Fibroblast of the conjunctiva (primary cell): Measurements from ENCODE around the gene SATB2.

Source experiments
- DNase-seq: peaks from one replicate; pipeline ENCODE4 v3.0.0-alpha.2; 2010; ENCODE audit warnings: low read depth

Gene SATB2

DNA sequence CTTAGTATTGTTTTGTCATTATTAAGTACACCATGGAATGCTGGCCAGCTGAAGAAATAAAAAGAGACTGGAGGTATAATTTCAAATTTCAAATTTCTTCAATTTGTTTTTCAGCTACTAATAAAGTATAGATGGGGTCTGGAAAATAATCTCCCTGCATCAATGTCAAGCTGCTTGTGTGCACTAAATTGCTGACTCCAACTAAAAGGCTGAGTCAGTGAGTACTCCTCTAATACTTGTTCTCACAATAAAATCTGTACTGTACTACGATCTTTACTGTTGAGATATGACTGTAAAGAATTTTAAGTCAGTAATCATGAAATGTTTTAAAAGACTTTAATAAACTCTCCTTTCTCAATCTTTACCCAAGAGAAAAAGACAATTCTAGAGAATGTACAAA is 131.9 kb downstream of the SATB2 start:
- no peak for DNase-seq

DNA sequence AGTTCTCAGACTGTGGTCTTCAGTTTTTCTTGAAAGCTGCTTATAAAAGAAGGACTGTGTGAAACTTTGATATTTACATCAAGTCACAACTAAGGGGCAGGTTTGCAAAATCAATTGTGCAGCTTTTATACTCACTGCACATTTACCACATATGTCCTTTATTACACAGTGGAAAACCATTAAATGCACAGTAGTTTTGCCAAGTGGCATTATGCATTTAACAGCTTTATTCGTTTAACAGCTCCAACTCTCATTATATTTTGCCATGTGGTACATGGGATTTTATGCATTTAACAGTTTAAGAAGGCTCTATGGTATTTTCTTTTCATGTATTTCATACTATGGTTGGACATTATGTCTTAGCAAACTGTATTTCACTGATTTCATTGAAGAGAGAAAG is 135.6 kb downstream of the SATB2 start:
- no peak for DNase-seq

DNA sequence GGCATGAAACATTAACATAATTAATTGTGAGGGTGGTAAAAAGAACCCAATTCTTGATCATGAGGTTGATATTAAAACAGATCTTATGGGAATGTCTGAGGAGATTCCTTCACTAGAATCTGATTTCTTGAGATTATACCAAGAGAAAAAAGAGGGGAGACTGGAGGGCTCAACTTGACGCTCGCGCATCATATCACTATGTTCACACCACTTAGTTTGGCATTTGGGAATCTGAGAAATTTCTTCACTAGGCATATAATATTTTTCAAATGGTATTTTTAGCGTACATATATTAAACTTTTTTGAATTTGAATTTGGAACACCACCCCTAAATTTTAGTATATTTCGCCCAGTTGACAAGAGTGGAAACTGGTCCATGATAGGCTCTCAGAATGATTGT is 140.1 kb downstream of the SATB2 start:
- no peak for DNase-seq

DNA sequence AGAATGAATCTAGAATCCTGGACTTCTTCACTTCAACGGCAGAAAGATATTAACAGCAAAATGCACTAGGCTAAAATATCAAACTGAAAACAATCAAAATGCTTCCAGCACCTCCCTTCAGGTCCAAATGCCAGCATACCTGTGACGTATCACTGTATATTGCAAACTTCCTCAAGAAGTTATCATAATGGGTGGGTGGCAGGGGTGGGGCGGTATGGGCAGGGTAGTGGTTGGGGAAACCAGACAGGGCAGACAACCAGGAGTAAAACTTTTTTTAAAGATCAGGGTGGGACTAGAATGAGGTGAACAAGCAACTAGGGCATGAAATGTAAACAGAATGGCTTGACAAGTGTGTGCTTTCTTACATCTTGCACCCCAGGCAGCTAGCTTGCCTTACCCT is 140.9 kb downstream of the SATB2 start:
- DNase-seq: no peak

DNA sequence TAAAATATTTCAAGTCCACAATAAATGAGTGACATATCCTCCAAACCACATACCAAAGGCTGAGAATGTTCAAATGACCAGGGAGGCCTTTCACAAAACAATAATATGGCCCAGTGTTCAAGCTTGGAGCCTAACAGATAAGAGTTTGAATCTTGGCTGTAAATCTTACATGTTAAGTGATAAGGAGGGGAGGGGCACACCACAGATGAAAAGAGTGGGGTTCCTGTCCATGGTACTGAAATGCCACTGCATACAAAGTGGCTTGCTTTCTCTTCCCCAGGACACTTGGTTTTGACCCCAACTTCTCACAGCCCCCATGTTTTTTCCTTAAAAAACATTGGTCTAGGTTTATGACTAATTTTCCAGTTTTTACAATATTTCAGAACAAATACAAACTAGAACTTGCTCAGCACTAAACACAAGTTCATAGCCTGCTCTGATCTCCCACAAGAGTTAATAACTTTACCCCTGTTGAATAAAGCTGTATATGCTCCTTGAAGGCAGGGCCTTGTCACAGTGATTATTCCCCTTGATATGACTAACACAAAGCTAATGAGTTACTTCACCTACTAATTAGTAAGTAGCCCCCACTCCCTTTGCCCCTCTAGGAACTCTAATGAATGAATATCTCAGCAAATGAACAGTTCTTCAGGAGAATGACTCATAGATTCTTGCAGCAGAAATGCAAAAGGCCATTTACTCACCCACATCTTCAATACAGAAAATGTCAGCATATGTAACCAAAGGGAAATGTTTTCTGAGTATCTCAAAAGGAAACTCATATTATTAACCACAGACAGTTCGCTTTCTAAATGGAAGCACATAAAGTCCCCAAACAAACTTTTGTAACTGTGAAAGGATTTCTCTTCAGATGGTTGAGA is 142.2 kb downstream of the SATB2 start:
- DNase-seq: no peak

DNA sequence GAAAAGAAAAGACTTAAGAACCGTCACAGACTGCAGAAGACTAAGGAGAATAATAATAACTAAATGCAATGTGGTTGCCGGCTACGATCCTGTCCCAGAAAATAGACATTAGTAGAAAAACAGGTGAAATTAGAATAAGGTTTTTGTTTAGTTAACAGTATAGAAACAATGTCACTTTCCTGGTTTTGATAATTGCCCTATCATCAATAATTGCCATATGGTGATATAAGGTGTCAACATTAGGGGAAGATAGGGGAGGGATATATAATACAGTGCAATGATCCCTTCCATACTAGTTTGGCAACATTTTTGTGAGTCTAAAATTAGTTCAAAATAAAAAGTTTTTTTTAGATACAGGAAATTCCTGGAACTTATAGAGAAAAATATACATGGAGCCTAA is 144.8 kb downstream of the SATB2 start:
- DNase-seq: no peak

DNA sequence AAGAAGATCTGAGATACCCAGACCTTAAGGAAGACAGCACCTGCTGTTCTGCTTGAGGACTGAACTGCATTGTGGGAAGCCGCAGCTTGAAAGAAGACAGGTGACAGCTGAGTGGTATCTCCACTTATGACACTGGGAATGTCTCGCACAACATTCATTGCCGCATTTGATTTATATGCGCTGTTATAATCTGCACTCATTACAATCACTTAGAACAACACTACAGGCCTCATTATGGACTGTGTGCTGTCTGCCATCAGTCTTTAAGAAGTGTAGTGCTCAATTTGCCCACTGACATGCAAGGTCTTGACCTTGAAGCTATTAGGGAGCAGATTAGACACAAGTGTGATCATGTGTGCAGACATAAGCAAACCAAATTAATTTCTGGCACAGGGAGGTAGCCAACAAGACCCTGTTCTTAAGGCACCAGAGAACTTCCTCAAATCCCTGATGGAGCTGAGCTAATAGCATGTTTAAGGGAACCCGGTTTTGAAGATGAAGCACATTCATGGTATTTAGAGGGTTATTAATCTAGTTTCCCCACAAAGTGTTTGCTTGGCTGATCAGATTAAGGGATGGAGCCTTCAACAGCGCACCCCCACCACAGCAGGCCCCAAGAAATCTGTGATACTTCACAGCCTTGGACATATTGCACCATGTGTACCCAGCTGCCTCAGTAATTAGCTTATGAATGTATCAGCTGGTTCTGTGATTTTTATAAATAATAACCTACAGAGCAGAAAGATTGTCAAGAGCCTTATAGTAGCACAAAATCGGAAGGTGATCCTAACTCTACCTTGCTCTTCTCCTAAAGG is 146.8 kb downstream of the SATB2 start:
- no peak for DNase-seq

DNA sequence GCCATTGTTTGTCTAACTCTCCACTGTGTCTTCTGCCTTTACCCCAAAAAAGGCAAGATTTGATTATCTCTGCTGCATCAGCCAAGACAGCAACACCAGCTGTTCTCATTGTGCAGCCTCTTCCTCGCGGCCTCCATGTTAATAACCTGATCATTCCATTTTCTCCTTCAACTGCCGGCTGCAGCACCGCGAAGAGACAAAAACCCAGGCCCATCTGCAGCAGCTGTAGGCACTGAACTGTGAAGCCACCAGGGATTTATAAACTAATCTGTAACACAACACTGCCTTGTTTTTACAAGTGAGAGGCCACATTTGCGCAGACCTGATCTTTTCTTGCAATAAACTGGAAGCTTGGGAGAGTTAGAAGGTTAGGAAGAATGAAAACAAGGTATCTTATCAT is 147.8 kb downstream of the SATB2 start:
- DNase-seq: no peak

DNA sequence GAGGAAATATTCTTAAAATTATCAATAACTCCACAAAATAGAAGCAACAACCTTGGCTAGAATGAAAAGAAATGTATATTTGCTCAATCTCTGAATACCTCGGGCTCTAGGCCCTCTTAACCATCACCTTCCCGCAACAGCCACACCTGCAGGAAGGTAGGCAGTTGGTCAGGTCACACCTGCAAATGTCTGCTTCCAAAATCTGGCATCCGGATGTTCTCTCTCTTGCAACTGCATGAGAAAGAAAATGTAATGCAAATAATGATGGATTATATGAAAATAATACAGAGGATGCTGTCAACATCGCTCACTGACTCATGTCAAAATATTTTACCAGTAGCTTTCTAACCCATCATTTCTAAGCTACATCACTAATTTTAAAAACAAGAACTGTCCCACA is 148.3 kb downstream of the SATB2 start:
- DNase-seq: no peak

DNA sequence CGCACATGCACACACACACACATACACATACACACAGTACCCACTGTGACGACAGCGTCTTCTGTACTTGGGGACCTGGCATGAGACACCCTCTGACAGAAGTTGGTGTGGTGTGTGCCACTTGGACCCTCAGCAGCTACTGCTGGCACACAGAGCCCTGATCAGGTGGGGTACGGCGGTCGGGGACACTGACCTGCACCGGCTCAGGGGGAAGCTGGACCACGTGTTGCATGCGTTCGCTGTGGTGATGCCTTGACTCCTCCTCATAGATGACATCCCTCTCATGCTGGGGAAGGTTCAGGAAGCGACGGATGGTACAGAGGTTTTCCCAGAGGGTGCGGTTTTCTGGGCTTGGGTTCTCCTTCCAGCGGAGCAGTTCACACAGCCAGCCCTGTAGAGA is 149.2 kb downstream of the SATB2 start:
- DNase-seq: no peak

DNA sequence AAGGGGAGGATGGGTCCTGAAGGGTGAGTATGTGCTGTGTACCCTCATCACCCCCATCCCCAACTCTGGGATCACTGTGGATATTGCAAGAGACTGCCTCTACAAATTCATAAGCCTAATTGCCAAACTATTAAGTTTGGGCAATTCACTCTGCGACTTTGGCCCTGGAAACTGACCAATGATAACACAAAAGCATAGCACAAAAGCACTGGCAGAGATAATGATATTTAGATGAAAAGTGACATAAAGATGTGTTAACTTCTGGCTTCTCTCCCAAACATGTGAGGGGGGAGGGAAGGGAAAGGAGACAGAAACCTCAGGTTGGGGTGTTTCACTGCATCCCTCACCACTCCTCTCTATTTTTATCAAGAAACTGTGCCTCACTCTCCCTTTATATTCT is 150.3 kb downstream of the SATB2 start:
- DNase-seq: no peak

DNA sequence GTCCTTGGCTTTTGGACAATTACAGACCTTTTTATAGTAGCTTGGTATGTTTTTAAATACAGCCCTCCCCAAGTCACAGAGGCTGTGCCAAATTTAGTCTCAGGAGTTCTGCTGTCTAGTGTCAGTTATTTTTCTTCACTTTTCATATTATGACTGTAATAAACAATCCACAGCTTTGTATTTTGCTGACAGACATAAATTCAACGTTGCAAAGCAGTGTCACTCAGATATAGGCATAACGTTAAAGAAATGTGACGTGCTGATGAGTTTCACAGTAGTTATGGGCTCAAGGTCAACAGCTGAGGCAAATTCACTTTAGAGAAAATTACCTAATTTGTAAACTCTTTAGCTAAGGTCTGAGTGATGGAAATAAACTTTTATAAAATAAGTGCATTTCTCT is 151.6 kb downstream of the SATB2 start:
- no peak for DNase-seq

DNA sequence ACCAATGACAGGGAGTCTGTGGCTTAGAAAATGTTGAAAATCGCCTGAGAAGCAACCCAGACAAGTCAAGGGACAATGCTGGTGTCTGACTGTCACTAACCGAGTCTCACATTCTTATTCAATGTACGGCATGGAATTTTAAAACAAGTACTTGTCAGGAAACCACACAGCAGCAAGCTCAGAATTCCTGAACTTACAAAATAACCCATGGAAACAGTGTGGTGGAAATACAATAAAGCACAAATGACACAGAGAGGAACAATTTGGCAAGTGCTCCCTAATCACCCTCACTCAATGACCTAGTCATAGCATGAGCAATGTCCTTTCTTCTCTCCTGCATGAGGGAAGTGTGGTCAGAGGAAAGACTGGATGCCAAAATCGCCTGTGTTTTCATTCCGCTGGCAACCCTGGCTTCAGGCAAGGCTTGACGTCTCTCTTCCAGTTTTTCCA is 154.0 kb downstream of the SATB2 start:
- peak; percentile 51 for DNase-seq

DNA sequence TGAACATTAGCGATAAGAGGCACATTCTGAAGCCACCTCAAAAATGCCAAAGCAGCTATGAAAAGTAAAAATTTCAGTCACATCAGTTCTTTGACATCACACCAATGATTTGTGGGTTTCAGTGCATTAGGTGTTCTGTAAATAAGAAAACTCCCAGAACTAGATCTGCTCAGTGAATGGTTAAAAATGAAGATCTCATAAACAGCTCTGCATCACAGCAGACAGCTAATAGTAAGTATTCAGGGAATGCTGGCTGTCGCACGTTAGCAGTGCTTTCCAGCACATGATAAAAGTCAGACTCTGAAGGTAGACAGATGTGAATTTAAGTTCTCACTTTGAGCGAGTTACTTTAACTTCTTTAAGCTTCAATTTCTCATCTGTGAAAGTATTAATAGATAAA is 154.9 kb downstream of the SATB2 start:
- DNase-seq: no peak

DNA sequence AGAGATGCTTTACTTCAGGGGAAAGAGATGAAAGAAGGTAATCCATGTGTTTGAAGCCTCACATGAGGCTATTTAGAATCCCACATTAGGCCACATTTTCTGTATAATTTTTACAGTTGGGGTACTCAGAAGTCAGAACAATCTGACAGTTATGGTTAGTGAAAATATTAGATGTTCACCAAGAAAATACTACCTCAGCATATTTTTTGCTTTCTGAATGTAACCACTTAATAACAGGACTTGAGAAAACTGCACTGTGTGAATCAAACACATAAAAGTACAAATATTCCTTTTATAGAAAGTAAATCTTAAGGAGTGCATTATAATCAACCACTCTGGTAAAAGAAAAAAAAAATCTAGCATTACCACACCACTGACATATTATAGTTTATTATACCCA is 169.3 kb downstream of the SATB2 start:
- no peak for DNase-seq

DNA sequence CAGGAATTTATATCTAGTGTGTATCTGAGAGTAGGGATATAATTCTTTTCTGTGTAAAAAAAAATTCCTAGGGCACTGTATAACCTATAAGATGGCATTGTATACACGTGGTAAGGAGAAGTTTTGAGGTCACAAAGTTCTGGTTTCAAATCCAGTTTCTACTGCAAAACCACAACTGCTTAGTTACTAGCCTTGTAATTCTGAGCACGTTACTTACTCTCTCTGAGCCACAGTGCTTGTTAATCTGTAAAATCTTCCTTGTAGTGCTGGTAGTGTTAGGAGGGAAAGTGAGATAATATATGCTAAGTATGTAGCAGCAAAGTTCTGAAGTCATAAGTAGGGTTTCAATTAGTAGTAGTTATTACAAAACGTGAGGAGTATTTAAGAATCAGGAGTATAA is 175.4 kb downstream of the SATB2 start:
- no peak for DNase-seq

DNA sequence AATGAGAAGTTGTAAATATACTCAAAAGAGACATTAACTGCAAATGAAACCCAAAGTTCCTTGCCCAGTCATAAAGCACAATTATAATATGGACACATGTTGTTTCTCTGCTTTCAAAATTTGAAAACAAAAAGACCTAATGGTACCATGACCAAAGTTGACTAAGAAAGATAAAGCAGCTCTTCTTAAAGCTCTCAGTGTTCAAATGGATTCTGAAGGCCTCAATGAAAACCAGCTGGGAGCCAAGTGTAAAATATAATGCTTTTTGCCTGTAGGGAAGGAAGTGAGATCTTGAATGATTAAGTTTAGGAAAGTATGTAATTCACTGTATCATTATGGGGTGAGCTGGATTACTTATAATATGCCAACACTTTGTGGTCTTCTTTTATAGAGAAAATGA is 178.6 kb downstream of the SATB2 start:
- no peak for DNase-seq

DNA sequence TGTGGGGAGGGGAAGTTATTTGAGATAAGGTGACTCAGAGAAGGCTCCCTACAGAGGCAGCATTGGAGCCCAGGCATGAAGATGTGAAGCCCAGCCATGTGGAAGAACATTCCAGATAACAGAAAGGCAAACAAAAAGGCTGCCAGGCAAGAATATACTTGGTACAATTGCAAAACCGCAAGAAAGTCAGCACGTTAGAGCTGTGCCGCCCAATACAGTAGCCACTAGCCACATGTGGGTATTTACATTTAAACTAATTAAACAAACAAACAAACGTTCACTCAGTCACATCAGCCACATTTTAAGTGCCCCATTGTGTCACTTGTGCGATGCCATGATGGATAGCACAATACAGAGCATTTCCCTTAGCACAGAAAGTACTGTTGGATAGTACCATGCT is 179.6 kb downstream of the SATB2 start:
- DNase-seq: no peak

DNA sequence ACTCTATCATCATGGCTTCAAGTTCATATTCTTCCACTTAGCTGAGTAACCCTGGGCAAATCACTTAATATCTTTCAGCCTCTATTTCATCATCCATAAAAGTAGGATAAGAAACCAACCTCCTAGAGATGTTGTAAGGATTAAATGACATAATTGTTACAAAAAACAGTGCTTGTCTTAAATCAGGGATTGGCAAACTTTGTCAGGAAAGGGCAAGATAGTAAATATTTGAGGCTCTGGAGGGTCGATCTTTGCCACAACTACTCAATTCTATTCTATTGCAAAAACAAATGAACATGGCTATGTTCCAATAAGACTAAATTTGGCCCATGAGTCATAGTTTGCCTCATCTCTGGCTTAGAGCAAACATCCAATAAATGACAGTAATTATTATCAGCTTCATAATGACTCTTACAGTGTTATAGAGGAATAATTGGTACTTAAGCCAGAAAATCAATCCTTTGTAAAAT is 184.7 kb downstream of the SATB2 start:
- DNase-seq: peak; percentile 38

DNA sequence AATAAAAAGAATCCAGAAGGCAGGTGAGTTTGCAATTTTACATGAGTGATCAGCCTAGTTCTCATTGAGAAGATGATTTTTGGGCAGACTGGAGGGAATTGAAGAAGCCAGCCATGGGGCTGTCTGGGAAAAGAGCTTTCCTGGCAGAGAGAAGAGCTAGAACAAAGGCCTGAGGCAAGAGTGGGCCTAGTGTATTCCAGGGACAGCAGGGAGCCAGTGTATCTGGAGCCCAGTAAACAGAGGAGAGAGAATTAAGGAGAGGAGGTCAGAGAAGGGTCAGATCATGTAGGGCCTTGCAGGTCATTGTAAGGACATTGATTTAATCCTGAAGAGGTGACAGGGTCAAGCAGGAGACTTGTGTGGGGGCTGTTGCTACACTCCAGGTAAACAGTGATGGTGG is 195.8 kb downstream of the SATB2 start:
- DNase-seq: no peak

DNA sequence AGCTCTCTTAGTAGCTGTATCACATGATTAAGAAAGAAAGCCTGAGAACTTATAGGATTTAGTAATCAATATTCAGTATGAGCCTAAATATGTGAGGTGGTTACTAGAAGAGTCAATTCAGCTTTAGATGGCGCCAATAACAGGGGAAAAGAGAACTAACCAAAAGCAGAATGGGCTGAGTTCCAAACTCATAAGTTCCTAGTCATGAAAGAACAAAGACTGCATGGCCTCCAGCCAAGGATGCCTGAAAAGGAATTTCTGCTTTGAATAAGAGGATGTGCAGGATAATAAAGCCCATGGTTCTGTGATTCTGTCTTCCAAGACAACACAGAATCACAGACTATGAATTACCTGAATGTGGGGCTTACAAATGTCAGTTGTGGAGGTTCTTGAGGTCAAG is 196.5 kb downstream of the SATB2 start:
- DNase-seq: peak; percentile 77

DNA sequence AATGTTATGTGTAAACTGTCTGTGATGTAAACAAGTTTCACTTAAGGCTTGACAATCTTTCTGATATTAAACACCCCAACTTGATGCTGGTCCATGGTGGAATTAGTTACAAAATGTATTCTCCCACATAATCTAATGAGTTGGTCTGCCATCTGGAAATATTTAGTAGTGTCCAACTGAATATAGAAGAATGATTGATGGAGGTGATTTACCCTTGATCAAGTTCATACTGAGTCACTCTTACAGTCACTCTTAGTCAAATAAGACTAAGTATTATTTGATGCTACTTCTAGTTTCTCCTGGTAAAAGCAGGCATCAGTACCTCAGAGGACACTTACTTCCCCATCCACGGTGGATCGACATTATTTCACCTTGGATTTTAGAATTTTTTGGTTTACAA is 198.1 kb downstream of the SATB2 start:
- DNase-seq: no peak

DNA sequence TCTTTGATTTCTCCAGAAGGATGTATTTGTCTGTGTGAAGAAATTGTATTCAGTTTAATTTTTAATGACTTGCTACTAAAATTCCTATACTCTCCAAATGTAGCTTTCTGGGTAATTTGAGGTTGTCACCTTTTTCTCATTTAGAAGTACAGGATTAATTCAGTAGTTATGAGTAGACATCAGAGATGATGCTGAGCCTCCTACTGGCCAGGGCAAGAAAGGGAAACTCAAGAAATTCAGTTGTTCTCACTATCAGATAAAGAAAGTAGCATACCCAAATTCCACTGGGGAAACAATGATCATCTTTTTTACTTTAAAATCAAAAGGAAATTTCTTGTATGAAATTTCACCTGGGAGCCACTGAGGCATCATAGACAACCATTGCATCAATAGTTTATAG is 199.4 kb downstream of the SATB2 start:
- DNase-seq: no peak
